ACC112 (cell line): ENCODE results near the gene DPYSL5.

Experiments
- H2AFZ ChIP-seq: fragments of 200-600 bp; sonication (generic); one replicate; pipeline ENCODE4 v1.6.0; 2017; ENCODE audit warnings: antibody characterized with exemption, low read length; ENCODE audit not compliant: unreplicated experiment
- H3K27ac ChIP-seq: fragments of 200-600 bp; sonication (generic); 2 replicates; pipeline ENCODE4 v1.5.1; 2014; ENCODE audit warnings: low read depth, mild to moderate bottlenecking, antibody characterized with exemption, low read length, moderate library complexity
- H3K27me3 ChIP-seq: fragments of 200-600 bp; sonication (generic); 2 replicates; pipeline ENCODE4 v1.6.1; 2014; ENCODE audit warnings: mild to moderate bottlenecking, antibody characterized with exemption, low read length, moderate library complexity, mixed read lengths; ENCODE audit not compliant: insufficient read depth
- H3K36me3 ChIP-seq: fragments of 200-600 bp; sonication (generic); 2 replicates; pipeline ENCODE4 v1.6.1; 2016; ENCODE audit warnings: mild to moderate bottlenecking, antibody characterized with exemption, low read length, moderate library complexity, mixed read lengths; ENCODE audit not compliant: insufficient read depth
- H3K4me1 ChIP-seq: fragments of 200-600 bp; sonication (generic); one replicate; pipeline ENCODE4 v1.6.1; 2016; ENCODE audit warnings: low read length, mixed read lengths; ENCODE audit not compliant: insufficient read depth, unreplicated experiment, control insufficient read depth
- H3K4me3 ChIP-seq: fragments of 200-600 bp; sonication (generic); 2 replicates; pipeline ENCODE4 v1.5.1; 2014; ENCODE audit warnings: mild to moderate bottlenecking, low read depth, low read length
- H3K79me2 ChIP-seq: fragments of 200-600 bp; sonication (generic); one replicate; pipeline ENCODE4 v1.6.0; 2016; ENCODE audit warnings: low read length; ENCODE audit not compliant: control insufficient read depth, unreplicated experiment, insufficient read depth

DPYSL5 gene

DNA sequence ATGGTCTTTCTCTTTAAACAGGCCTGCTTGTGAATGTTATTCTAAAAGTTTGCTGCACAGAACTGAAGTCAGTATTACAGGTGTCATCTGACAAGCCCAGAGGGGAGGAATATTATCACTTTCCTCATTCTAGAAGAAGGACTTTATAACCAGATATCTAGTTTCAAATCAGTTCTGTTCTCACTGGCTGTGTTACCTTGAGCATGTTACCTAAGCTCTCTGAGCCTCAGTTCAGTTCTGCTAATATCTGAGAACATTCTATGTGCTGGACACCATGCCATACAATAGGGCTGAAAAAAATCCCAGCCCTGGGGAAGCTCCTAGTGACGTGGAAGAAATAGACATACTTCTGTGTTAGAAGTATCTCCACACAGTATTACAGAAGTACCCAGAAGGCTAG lies 150.4 kb downstream of the DPYSL5 start:
- Histone ChIP-seq H3K27ac (no peak overlapping the region), H3K36me3 (no peaks in the 10 kb centered on the region), H3K27me3 (no peaks in the 10 kb centered on the region), H2AFZ (no peak overlapping the region), H3K4me1 (peaks cover 11% of the 10 kb centered on the region), H3K4me3 (no peak overlapping the region), H3K79me2 (no peaks in the 10 kb centered on the region)
